NT2/D1 (cell line): Measurements from ENCODE around the gene SLFN11.

Source experiments
- DNase-seq: peaks from one replicate; pipeline ENCODE4 v3.0.0-alpha.2; 2011; ENCODE audit warnings: low read depth, low spot score
- H3K27me3 ChIP-seq: 2 replicates; pipeline ENCODE4 v1.6.0; 2011; ENCODE audit warnings: mild to moderate bottlenecking; ENCODE audit not compliant: insufficient read length, insufficient read depth
- H3K36me3 ChIP-seq: 2 replicates; pipeline ENCODE4 v1.6.1; 2011; ENCODE audit warnings: mild to moderate bottlenecking, low read length, mixed read lengths; ENCODE audit not compliant: insufficient read depth, insufficient read length
- H3K4me1 ChIP-seq: 2 replicates; pipeline ENCODE4 v1.5.1; 2011; ENCODE audit not compliant: insufficient read depth, insufficient read length
- H3K4me3 ChIP-seq: 2 replicates; pipeline ENCODE4 v1.5.1; 2011; ENCODE audit warnings: low read depth; ENCODE audit not compliant: insufficient read length
- H3K9ac ChIP-seq: 2 replicates; pipeline ENCODE4 v1.6.0; 2011; ENCODE audit warnings: low read depth; ENCODE audit not compliant: insufficient read length
- H3K9me3 ChIP-seq: 2 replicates; pipeline ENCODE4 v1.5.1; 2011; ENCODE audit warnings: mild to moderate bottlenecking, low read length; ENCODE audit not compliant: insufficient read depth
- SUZ12 ChIP-seq: IDR thresholded peaks from 2 replicates; pipeline ENCODE4 v1.6.1; 2011; ENCODE audit not compliant: insufficient read length, insufficient read depth; ENCODE audit errors: extremely low read depth
- YY1 ChIP-seq: IDR thresholded peaks from 2 replicates; pipeline ENCODE4 v1.6.1; 2011; ENCODE audit not compliant: insufficient read length, insufficient read depth
- ZNF274 ChIP-seq: IDR thresholded peaks from 2 replicates; pipeline ENCODE4 v1.6.1; 2011; ENCODE audit warnings: mild to moderate bottlenecking, low read depth, low read length

Gene SLFN11

DNA sequence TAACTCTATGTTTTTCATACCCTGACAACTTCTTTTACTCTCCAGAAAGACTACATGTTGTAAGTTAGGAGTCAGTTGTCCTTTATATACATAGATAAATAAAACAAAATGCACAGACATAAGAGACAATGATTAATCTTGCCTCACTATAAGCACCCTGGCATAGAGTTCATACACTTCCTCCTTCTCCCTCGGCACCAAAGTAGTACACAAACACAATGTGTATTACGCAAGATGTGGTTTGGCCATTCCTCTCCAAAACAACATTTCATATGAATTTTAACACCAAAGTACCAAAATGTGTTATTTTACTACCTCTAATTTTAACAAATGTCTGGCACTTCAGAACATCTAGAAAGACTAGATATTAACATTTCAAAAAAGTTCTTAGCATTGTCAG lies 17.2 kb upstream of the SLFN11 start:
- H3K4me1 ChIP-seq, result no peaks in the 10 kb centered on the region
- no peaks in the 10 kb centered on the region for H3K36me3 ChIP-seq
- no peak overlapping the region for H3K9ac ChIP-seq
- H3K9me3 ChIP-seq, result peaks cover 6% of the 10 kb centered on the region
- TF ChIP-seq YY1 (no peak), ZNF274 (no peak), SUZ12 (no peak)
- H3K4me3 ChIP-seq, result no peak overlapping the region
- no peaks in the 10 kb centered on the region for H3K27me3 ChIP-seq
- DNase-seq, result no peak

- H3K27me3 ChIP-seq, result no peaks in the 10 kb centered on the region
- no peaks in the 10 kb centered on the region for H3K36me3 ChIP-seq
- no peak for TF ChIP-seq SUZ12
- TF ChIP-seq YY1, result no peak
- no peak for TF ChIP-seq ZNF274
- H3K4me1 ChIP-seq, result no peaks in the 10 kb centered on the region
- DNase-seq, result no peak
- no peak overlapping the region for H3K4me3 ChIP-seq
- no peak overlapping the region for H3K9ac ChIP-seq
- peaks cover 6% of the 10 kb centered on the region for H3K9me3 ChIP-seq
These were observed 16.7 kb upstream of the SLFN11 start for GRCh38 chr17:35390156-35390555.

GRCh38 chr17:35387496-35387895 lies 14.1 kb upstream of the SLFN11 start:
- no peak overlapping the region for H3K4me3 ChIP-seq
- no peaks in the 10 kb centered on the region; the same call in 1 of the 2 replicates for H3K9me3 ChIP-seq
- H3K4me1 ChIP-seq, result no peaks in the 10 kb centered on the region
- no peak for TF ChIP-seq SUZ12
- TF ChIP-seq YY1, result no peak
- TF ChIP-seq ZNF274, result no peak
- no peak overlapping the region for H3K9ac ChIP-seq
- H3K36me3 ChIP-seq, result no peaks in the 10 kb centered on the region
- H3K27me3 ChIP-seq, result no peaks in the 10 kb centered on the region
- no peak for DNase-seq

- no peak for DNase-seq
- Histone ChIP-seq H3K9ac (no peak overlapping the region), H3K27me3 (peaks cover 37% of the 10 kb centered on the region), H3K36me3 (no peaks in the 10 kb centered on the region), H3K4me1 (no peaks in the 10 kb centered on the region), H3K4me3 (no peak overlapping the region), H3K9me3 (no peaks in the 10 kb centered on the region)
- TF ChIP-seq SUZ12 (no peak), YY1 (no peak), ZNF274 (no peak)
These were observed 4.3 kb upstream of the SLFN11 start for GRCh38 chr17:35377706-35378105.

- Histone ChIP-seq H3K9ac (no peak overlapping the region), H3K27me3 (peaks cover 43% of the 10 kb centered on the region), H3K4me3 (no peak overlapping the region), H3K36me3 (no peaks in the 10 kb centered on the region), H3K9me3 (no peaks in the 10 kb centered on the region), H3K4me1 (no peaks in the 10 kb centered on the region)
- DNase-seq, result no peak
- TF ChIP-seq YY1 (no peak), SUZ12 (no peak), ZNF274 (no peak)
These were observed 3.6 kb upstream of the SLFN11 start for GRCh38 chr17:35377068-35377467.

DNA sequence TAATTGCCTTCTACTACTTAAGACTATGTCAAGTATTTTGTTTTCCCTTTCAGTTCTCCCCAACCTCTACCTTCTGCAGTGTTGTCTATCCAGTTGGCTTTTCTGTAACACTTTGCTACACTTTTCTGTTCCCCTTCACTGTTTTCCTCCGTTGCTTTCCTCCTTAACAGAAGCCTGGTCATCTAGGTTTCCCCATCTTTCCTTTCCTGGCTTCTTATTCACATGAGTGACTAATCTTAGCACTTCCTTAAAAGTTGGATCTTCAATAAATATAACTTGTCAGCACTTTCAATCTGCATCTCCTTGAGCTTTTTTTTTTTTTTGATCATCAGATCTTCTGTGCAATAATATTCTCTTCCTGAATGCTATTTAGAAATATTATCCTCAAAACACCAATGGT lies 2.8 kb upstream of the SLFN11 start:
- no peak overlapping the region for H3K4me3 ChIP-seq
- no peak for DNase-seq
- peaks cover 52% of the 10 kb centered on the region for H3K27me3 ChIP-seq
- H3K9ac ChIP-seq, result no peak overlapping the region
- no peaks in the 10 kb centered on the region for H3K4me1 ChIP-seq
- no peaks in the 10 kb centered on the region for H3K9me3 ChIP-seq
- TF ChIP-seq ZNF274 (no peak), YY1 (no peak), SUZ12 (no peak)
- H3K36me3 ChIP-seq, result no peaks in the 10 kb centered on the region

- H3K36me3 ChIP-seq, result no peaks in the 10 kb centered on the region
- H3K4me1 ChIP-seq, result no peaks in the 10 kb centered on the region
- peaks cover 60% of the 10 kb centered on the region for H3K27me3 ChIP-seq
- TF ChIP-seq ZNF274, result no peak
- no peak overlapping the region for H3K9ac ChIP-seq
- H3K4me3 ChIP-seq, result no peak overlapping the region
- H3K9me3 ChIP-seq, result no peaks in the 10 kb centered on the region
- DNase-seq, result no peak
These were observed 1.4 kb upstream of the SLFN11 start for GRCh38 chr17:35374766-35375344.
